Nephron progenitor cell (in vitro differentiated cells): ENCODE results near the gene CSHL1.

Source experiments
- DNase-seq: peaks from one replicate; pipeline ENCODE4 v3.0.0; 2021
- H3K27ac Mint-ChIP-seq: 2 replicates; pipeline ENCODE4 v1.8.0; 2021; ENCODE audit warnings: mild to moderate bottlenecking, moderate library complexity, mixed read lengths
- H3K27me3 Mint-ChIP-seq: 2 replicates; pipeline ENCODE4 v1.8.0; 2021; ENCODE audit warnings: mild to moderate bottlenecking, low read depth, mixed read lengths; ENCODE audit not compliant: poor library complexity
- H3K36me3 Mint-ChIP-seq: 2 replicates; pipeline ENCODE4 v1.8.0; 2021; ENCODE audit warnings: low read depth, mixed read lengths
- H3K4me1 Mint-ChIP-seq: 2 replicates; pipeline ENCODE4 v1.8.0; 2021; ENCODE audit warnings: mixed read lengths
- H3K4me3 Mint-ChIP-seq: 2 replicates; pipeline ENCODE4 v1.8.0; 2021; ENCODE audit warnings: mild to moderate bottlenecking, moderate library complexity, mixed read lengths
- H3K9me3 Mint-ChIP-seq: 2 replicates; pipeline ENCODE4 v1.8.0; 2021; ENCODE audit warnings: mild to moderate bottlenecking, moderate library complexity, mixed read lengths
- TF ChIP-seq, protein P1 (sequence below): fragments of 200-600 bp; sonication (generic); IDR thresholded peaks from 2 replicates; pipeline ENCODE4 v1.5.0; 2021; ENCODE audit warnings: antibody characterized with exemption

CSHL1 gene

GRCh38 chr17:63911041-63911635 is at the start of gene CSHL1:
TSS of gene CSHL1 (minus strand) at chr17:63911258. CDS start at chr17:63911196, 62 bp downstream.
- TF ChIP-seq, protein P1, sequence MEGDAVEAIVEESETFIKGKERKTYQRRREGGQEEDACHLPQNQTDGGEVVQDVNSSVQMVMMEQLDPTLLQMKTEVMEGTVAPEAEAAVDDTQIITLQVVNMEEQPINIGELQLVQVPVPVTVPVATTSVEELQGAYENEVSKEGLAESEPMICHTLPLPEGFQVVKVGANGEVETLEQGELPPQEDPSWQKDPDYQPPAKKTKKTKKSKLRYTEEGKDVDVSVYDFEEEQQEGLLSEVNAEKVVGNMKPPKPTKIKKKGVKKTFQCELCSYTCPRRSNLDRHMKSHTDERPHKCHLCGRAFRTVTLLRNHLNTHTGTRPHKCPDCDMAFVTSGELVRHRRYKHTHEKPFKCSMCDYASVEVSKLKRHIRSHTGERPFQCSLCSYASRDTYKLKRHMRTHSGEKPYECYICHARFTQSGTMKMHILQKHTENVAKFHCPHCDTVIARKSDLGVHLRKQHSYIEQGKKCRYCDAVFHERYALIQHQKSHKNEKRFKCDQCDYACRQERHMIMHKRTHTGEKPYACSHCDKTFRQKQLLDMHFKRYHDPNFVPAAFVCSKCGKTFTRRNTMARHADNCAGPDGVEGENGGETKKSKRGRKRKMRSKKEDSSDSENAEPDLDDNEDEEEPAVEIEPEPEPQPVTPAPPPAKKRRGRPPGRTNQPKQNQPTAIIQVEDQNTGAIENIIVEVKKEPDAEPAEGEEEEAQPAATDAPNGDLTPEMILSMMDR = no peak
- peaks cover 5% of the 10 kb centered on the region for H3K4me1 Mint-ChIP-seq
- no peak within 1 kb of the TSS for H3K4me3 Mint-ChIP-seq
- H3K27ac Mint-ChIP-seq = no peak within 1 kb of the TSS
- no peaks in the 10 kb centered on the region for H3K36me3 Mint-ChIP-seq
- H3K27me3 Mint-ChIP-seq = peaks cover 59% of the 10 kb centered on the region
- DNase-seq = no peak
- H3K9me3 Mint-ChIP-seq = no peaks in the 10 kb centered on the region

DNA sequence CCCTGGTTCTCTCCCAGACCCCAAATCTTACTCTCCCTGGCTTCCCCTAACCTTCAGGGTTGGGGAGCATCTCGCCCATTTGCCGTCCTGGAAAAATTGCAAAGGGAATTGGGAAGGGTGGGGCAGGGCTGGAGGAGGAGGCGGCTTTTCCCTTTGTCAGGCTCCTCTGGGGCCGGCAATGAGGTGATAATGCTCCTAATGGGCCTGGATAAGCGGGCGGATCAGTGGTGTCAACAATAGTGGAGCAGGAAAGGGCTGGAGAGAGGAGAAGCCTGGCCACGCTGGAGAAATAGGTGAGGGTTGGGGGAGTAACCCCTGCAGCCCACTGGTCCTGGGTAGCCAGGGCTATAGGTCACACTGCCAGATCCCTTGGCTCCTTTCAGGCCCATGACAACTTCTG is 49.4 kb upstream of the CSHL1 start:
- H3K4me3 Mint-ChIP-seq = peak overlapping the region; percentile 30
- no peaks in the 10 kb centered on the region for H3K9me3 Mint-ChIP-seq
- H3K27ac Mint-ChIP-seq = no peak overlapping the region
- TF ChIP-seq, protein P1 = no peak
- peaks cover 20% of the 10 kb centered on the region for H3K4me1 Mint-ChIP-seq
- peaks cover 28% of the 10 kb centered on the region for H3K27me3 Mint-ChIP-seq
- no peaks in the 10 kb centered on the region for H3K36me3 Mint-ChIP-seq
- no peak for DNase-seq

GRCh38 chr17:63960006-63960405 is 48.9 kb upstream of the CSHL1 start:
- Mint-ChIP-seq H3K9me3 (no peaks in the 10 kb centered on the region), H3K27me3 (peaks cover 28% of the 10 kb centered on the region), H3K27ac (no peak overlapping the region), H3K4me3 (no peak overlapping the region), H3K36me3 (no peaks in the 10 kb centered on the region), H3K4me1 (peaks cover 20% of the 10 kb centered on the region)
- no peak for DNase-seq
- TF ChIP-seq, protein P1 = no peak

- Mint-ChIP-seq H3K27ac (no peak overlapping the region), H3K4me3 (no peak overlapping the region), H3K4me1 (peaks cover 11% of the 10 kb centered on the region), H3K27me3 (peaks cover 31% of the 10 kb centered on the region), H3K36me3 (no peaks in the 10 kb centered on the region), H3K9me3 (no peaks in the 10 kb centered on the region)
- DNase-seq = no peak
- TF ChIP-seq, protein P1 = no peak
Observed at GRCh38 chr17:63956296-63956920, 45.4 kb upstream of the CSHL1 start.

- H3K27me3 Mint-ChIP-seq = peaks cover 28% of the 10 kb centered on the region
- H3K4me3 Mint-ChIP-seq = no peak overlapping the region
- no peaks in the 10 kb centered on the region for H3K9me3 Mint-ChIP-seq
- no peak overlapping the region for H3K27ac Mint-ChIP-seq
- TF ChIP-seq, protein P1 = no peak
- peaks cover 9% of the 10 kb centered on the region for H3K4me1 Mint-ChIP-seq
- no peak for DNase-seq
- no peaks in the 10 kb centered on the region for H3K36me3 Mint-ChIP-seq
Observed at GRCh38 chr17:63955791-63956190, 44.7 kb upstream of the CSHL1 start.

GRCh38 chr17:63955232-63955631 is 44.2 kb upstream of the CSHL1 start:
- H3K4me3 Mint-ChIP-seq = no peak overlapping the region
- DNase-seq = no peak
- peaks cover 22% of the 10 kb centered on the region for H3K27me3 Mint-ChIP-seq
- no peaks in the 10 kb centered on the region for H3K9me3 Mint-ChIP-seq
- no peak overlapping the region for H3K27ac Mint-ChIP-seq
- peaks cover 9% of the 10 kb centered on the region for H3K4me1 Mint-ChIP-seq
- no peaks in the 10 kb centered on the region for H3K36me3 Mint-ChIP-seq
- TF ChIP-seq, protein P1 = no peak
